Measurements from ENCODE around the gene OR4D9. TPM values are rescaled to one million over a fixed set of nuclear protein-coding genes. Genes with fewer than 3 reads are reported as not detected.
"Not testable (repeated sequence)": the region's sequence is repeated elsewhere in the genome, so short reads cannot be mapped to it uniquely, and the experiment has no call there.

OR4D9 gene
- total RNA-seq, 1 experiment from 2014 or later = not detected

DNA sequence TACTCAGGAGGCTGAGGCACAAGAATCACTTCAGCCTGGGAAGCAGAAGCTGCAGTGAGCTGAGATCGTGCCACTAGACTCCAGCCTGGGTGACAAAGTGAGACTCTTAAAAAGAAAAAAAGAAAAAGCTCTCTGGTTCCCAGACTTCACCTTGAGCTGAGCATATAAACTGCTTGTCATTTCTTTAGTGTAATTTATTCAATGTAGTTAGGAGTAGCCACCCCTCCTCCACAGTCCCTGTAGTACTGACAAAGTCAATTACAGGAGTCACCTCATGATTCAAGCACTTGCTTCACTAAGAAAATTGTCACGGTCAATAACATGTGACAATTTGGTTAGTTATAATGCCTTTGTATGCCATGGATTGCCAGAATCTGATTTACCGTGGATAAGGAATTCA, 31.0 kb upstream of the OR4D9 start (continued):
- TF ChIP-seq, protein P1, sequence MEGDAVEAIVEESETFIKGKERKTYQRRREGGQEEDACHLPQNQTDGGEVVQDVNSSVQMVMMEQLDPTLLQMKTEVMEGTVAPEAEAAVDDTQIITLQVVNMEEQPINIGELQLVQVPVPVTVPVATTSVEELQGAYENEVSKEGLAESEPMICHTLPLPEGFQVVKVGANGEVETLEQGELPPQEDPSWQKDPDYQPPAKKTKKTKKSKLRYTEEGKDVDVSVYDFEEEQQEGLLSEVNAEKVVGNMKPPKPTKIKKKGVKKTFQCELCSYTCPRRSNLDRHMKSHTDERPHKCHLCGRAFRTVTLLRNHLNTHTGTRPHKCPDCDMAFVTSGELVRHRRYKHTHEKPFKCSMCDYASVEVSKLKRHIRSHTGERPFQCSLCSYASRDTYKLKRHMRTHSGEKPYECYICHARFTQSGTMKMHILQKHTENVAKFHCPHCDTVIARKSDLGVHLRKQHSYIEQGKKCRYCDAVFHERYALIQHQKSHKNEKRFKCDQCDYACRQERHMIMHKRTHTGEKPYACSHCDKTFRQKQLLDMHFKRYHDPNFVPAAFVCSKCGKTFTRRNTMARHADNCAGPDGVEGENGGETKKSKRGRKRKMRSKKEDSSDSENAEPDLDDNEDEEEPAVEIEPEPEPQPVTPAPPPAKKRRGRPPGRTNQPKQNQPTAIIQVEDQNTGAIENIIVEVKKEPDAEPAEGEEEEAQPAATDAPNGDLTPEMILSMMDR (IDR thresholded peaks at IDR 0.05) = no peak

DNA sequence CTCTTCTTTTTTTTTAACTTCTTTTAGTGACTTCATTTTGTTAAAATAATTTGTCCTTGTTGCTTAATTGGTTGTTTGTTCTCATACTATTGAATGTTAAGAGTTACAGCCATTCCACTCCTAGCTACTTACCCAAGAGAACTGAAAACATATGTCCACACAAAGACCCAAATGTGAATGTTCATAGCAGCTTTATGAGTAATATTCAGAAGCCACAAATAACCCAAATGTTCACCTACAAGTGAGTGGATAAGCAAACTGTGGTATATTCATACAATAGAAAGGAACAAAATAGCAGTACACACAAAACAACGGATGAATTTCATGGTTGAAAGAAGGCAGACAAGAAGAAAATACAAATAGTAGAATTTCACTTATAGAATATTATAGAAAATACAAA, 9.4 kb upstream of the OR4D9 start:
- CTCF ChIA-PET = no interaction called here
- H3K4me3 Mint-ChIP-seq = no peak overlapping the region
- 0 out of 2 replicates have a peak, but pooled peaks cover 3% of the 10 kb centered on the region for H3K9me3 Mint-ChIP-seq
- DNase-seq (ENCODE audit: low spot score) (no peak), ATAC-seq (no peak)
- POLR2A ChIA-PET = no interaction called here
- no peak overlapping the region for H3K27ac Mint-ChIP-seq
- H3K27me3 Mint-ChIP-seq (ENCODE audit: low read depth) = no peaks in the 10 kb centered on the region; the same call in 1 of the 2 replicates
- no peak for TF ChIP-seq FOXJ3 (CRISPR knock-in tag; IDR thresholded peaks at IDR 0.05; ENCODE audit: borderline replicate concordance)
- no peak for TF ChIP-seq RELA (CRISPR knock-in tag; IDR thresholded peaks at IDR 0.05; ENCODE audit: borderline replicate concordance)
- H3K4me1 Mint-ChIP-seq = no peaks in the 10 kb centered on the region
- no peaks in the 10 kb centered on the region for H3K36me3 Mint-ChIP-seq

DNA sequence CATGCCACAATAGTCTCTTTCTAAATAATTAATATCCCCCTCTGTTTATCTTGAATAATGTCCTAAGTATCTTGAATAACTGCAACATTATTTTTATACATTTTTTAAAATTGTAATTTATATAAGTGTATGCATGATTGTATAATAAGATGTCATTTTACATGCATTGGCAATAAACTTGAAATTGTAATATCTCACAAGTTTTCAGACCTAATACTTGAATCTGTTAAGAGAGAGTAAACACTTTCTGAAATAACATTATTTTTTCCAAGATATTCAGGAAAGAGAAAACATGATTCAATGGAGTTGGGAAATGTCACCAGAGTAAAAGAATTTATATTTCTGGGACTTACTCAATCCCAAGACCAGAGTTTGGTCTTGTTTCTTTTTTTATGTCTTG, 8.1 kb upstream of the OR4D9 start, which contains the start of gene OR4D11:
Gene OR4D11, plus strand, starts transcription at position 301 of the 400 bp plus-strand sequence. Its CDS starts 0 bp downstream, at position 301.
- Mint-ChIP-seq H3K27me3 (ENCODE audit: low read depth) (no peaks in the 10 kb centered on the region; the same call in 1 of the 2 replicates), H3K4me3 (no peak within 1 kb of the TSS), H3K27ac (no peak within 1 kb of the TSS), H3K36me3 (no peaks in the 10 kb centered on the region), H3K9me3 (0 out of 2 replicates have a peak, but pooled peaks cover 3% of the 10 kb centered on the region), H3K4me1 (no peaks in the 10 kb centered on the region)
- ATAC-seq (no peak), DNase-seq (ENCODE audit: low spot score) (no peak)
- ChIA-PET POLR2A (no interaction called here), CTCF (no interaction called here)
- TF ChIP-seq ZNF396 (CRISPR knock-in tag; IDR thresholded peaks at IDR 0.05; ENCODE audit: borderline replicate concordance) (no peak), SOX15 (CRISPR knock-in tag; IDR thresholded peaks at IDR 0.05) (no peak)
- TF ChIP-seq, protein P2, sequence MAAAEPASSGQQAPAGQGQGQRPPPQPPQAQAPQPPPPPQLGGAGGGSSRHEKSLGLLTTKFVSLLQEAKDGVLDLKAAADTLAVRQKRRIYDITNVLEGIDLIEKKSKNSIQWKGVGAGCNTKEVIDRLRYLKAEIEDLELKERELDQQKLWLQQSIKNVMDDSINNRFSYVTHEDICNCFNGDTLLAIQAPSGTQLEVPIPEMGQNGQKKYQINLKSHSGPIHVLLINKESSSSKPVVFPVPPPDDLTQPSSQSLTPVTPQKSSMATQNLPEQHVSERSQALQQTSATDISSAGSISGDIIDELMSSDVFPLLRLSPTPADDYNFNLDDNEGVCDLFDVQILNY (CRISPR knock-in tag; IDR thresholded peaks at IDR 0.05) = no peak

DNA sequence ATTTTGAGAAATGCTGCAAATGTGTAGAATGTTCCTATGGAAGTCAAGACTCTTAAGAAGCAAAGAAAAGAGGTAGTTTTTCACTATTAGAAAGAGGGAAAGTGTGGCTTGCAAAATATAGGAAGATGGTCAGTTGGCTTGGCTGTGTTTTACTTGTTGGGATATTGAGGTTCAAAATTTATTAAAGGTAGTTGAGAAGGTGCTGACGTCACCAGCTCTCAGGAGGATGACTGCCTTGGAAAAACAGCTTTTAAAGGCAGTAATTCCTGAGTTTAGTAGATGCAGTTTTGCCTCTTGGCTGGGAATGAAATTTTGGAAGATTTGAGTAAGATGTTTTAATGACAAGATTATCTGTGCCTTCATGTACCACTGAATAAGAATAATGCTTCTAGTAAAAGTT, 336 bp downstream of the OR4D9 start:
- CTCF ChIA-PET = interaction anchor here (1.4 kb wide), 1 partner anchor 326 kb away, joined by 3 read pairs; no protein-coding TSS in a partner anchor
- no peak for TF ChIP-seq MYBL2 (CRISPR knock-in tag; IDR thresholded peaks at IDR 0.05)
- TF ChIP-seq, protein P3, sequence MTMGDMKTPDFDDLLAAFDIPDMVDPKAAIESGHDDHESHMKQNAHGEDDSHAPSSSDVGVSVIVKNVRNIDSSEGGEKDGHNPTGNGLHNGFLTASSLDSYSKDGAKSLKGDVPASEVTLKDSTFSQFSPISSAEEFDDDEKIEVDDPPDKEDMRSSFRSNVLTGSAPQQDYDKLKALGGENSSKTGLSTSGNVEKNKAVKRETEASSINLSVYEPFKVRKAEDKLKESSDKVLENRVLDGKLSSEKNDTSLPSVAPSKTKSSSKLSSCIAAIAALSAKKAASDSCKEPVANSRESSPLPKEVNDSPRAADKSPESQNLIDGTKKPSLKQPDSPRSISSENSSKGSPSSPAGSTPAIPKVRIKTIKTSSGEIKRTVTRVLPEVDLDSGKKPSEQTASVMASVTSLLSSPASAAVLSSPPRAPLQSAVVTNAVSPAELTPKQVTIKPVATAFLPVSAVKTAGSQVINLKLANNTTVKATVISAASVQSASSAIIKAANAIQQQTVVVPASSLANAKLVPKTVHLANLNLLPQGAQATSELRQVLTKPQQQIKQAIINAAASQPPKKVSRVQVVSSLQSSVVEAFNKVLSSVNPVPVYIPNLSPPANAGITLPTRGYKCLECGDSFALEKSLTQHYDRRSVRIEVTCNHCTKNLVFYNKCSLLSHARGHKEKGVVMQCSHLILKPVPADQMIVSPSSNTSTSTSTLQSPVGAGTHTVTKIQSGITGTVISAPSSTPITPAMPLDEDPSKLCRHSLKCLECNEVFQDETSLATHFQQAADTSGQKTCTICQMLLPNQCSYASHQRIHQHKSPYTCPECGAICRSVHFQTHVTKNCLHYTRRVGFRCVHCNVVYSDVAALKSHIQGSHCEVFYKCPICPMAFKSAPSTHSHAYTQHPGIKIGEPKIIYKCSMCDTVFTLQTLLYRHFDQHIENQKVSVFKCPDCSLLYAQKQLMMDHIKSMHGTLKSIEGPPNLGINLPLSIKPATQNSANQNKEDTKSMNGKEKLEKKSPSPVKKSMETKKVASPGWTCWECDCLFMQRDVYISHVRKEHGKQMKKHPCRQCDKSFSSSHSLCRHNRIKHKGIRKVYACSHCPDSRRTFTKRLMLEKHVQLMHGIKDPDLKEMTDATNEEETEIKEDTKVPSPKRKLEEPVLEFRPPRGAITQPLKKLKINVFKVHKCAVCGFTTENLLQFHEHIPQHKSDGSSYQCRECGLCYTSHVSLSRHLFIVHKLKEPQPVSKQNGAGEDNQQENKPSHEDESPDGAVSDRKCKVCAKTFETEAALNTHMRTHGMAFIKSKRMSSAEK (CRISPR knock-in tag; IDR thresholded peaks at IDR 0.05; ENCODE audit: borderline replicate concordance) = no peak
- TF ChIP-seq, protein P4, sequence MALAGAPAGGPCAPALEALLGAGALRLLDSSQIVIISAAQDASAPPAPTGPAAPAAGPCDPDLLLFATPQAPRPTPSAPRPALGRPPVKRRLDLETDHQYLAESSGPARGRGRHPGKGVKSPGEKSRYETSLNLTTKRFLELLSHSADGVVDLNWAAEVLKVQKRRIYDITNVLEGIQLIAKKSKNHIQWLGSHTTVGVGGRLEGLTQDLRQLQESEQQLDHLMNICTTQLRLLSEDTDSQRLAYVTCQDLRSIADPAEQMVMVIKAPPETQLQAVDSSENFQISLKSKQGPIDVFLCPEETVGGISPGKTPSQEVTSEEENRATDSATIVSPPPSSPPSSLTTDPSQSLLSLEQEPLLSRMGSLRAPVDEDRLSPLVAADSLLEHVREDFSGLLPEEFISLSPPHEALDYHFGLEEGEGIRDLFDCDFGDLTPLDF (CRISPR knock-in tag; IDR thresholded peaks at IDR 0.05) = no peak
- POLR2A ChIA-PET = no interaction called here
- Mint-ChIP-seq H3K9me3 (no peaks in the 10 kb centered on the region), H3K27me3 (ENCODE audit: low read depth) (no peaks in the 10 kb centered on the region), H3K27ac (no peak overlapping the region), H3K36me3 (no peaks in the 10 kb centered on the region), H3K4me1 (no peaks in the 10 kb centered on the region), H3K4me3 (no peak overlapping the region)
- DNase-seq (ENCODE audit: low spot score) = no peak
- ATAC-seq = no peak

DNA sequence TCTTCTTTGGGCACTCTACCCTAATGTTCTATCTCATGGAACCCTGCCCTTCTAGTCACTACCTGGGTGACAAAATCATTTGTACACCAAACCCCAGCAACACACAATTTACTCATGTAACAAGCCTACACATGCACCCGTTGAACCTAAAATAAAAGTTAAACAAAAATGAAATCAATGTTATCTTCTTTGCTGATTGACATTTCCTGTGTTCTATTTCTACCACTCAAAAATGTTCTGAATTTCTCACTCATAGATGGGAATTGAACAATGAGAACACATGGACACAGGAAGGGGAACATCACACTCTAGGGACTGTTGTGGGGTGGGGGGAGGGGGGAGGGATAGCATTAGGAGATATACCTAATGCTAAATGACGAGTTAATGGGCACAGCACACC, 8.8 kb downstream of the OR4D9 start:
- H3K27me3 Mint-ChIP-seq (ENCODE audit: low read depth); H3K4me3 Mint-ChIP-seq; ATAC-seq; POLR2A ChIA-PET; H3K4me1 Mint-ChIP-seq; CTCF ChIA-PET; DNase-seq (ENCODE audit: low spot score); H3K27ac Mint-ChIP-seq; H3K36me3 Mint-ChIP-seq; H3K9me3 Mint-ChIP-seq: not testable (repeated sequence)
